ENCODE data around the gene VWA8.
"Not testable (repeated sequence)": the region's sequence is repeated elsewhere in the genome, so short reads cannot be mapped to it uniquely, and the experiment has no call there.

VWA8 gene

DNA sequence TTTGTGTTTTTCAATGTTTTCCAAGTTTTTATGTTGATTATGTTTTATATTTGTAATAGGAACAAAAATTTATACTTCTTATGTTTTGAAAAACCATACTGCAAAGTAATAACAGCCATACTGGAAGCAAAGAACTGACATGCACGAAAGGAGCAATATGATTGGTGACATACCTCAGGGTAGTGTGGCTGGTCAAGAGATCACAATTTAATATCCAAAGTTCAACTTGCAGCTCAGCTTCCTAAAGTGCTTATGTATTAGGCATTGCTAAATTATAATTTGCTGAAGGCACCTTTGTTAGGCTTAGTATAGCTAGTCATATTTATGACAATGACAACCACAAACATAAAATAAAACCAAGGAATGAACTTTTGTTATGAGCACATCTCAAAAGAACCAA lies 25.9 kb downstream of the VWA8 start:
- no peak overlapping the region for H3K4me3 ChIP-seq (ENCODE audit: low read length)
- TF ChIP-seq, protein P1, sequence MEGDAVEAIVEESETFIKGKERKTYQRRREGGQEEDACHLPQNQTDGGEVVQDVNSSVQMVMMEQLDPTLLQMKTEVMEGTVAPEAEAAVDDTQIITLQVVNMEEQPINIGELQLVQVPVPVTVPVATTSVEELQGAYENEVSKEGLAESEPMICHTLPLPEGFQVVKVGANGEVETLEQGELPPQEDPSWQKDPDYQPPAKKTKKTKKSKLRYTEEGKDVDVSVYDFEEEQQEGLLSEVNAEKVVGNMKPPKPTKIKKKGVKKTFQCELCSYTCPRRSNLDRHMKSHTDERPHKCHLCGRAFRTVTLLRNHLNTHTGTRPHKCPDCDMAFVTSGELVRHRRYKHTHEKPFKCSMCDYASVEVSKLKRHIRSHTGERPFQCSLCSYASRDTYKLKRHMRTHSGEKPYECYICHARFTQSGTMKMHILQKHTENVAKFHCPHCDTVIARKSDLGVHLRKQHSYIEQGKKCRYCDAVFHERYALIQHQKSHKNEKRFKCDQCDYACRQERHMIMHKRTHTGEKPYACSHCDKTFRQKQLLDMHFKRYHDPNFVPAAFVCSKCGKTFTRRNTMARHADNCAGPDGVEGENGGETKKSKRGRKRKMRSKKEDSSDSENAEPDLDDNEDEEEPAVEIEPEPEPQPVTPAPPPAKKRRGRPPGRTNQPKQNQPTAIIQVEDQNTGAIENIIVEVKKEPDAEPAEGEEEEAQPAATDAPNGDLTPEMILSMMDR (IDR thresholded peaks at IDR 0.05; ENCODE audit: insufficient read depth, low read depth, low read length, missing control alignments), result no peak
- no peak for DNase-seq (ENCODE audit: low read depth)

GRCh38 chr13:41934120-41934519 lies 26.8 kb downstream of the VWA8 start:
- DNase-seq (ENCODE audit: low read depth), result no peak
- TF ChIP-seq, protein P1 (IDR thresholded peaks at IDR 0.05; ENCODE audit: insufficient read depth, low read depth, low read length, missing control alignments), result no peak

GRCh38 chr13:41931337-41931736 lies 29.6 kb downstream of the VWA8 start:
- no peak overlapping the region for H3K4me3 ChIP-seq (ENCODE audit: low read length)
- TF ChIP-seq, protein P1 (IDR thresholded peaks at IDR 0.05; ENCODE audit: insufficient read depth, low read depth, low read length, missing control alignments), result no peak
- DNase-seq (ENCODE audit: low read depth), result no peak

More at GRCh38 chr13:41934120-41934519, 26.8 kb downstream of the VWA8 start:
- H3K4me3 ChIP-seq (ENCODE audit: low read length), result no peak overlapping the region

DNA sequence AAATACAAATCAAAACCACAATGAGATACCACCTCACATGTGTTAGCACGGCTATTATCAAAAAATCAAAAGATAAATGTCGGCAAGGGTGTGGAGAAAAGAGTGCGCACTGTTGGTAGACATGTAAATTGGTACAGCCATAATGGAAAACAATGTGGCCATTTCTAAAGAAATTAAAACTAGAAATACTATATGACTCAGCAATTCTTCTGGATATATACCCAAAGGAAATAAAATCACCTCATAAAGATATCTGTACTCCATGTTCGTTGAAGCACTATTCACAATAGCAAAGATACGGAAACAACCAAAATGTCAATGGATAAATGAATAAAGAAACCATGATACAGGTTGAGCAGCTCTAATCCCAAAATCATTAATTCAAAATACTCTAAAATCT lies 30.8 kb downstream of the VWA8 start:
- TF ChIP-seq, protein P1 (IDR thresholded peaks at IDR 0.05; ENCODE audit: insufficient read depth, low read depth, low read length, missing control alignments), result no peak
- H3K4me3 ChIP-seq (ENCODE audit: low read length), result no peak overlapping the region
- no peak for DNase-seq (ENCODE audit: low read depth)

GRCh38 chr13:41928323-41928722 lies 32.6 kb downstream of the VWA8 start:
- TF ChIP-seq, protein P1 (IDR thresholded peaks at IDR 0.05; ENCODE audit: insufficient read depth, low read depth, low read length, missing control alignments), result no peak
- H3K4me3 ChIP-seq (ENCODE audit: low read length), result no peak overlapping the region
- no peak for DNase-seq (ENCODE audit: low read depth)

- TF ChIP-seq, protein P1 (IDR thresholded peaks at IDR 0.05; ENCODE audit: insufficient read depth, low read depth, low read length, missing control alignments), result no peak
- DNase-seq (ENCODE audit: low read depth), result no peak
- no peak overlapping the region for H3K4me3 ChIP-seq (ENCODE audit: low read length)
Measured at GRCh38 chr13:41925014-41925413, 35.9 kb downstream of the VWA8 start.

- not testable (repeated sequence) for DNase-seq (ENCODE audit: low read depth); H3K4me3 ChIP-seq (ENCODE audit: low read length)
Measured at GRCh38 chr13:41922894-41923293, 38.0 kb downstream of the VWA8 start.
